Measurements from ENCODE around the gene WDR83. TPM values are rescaled to one million over a fixed set of nuclear protein-coding genes. Genes with fewer than 3 reads are reported as not detected.

The WDR83 gene
- total and polyA plus RNA-seq, 2 experiments from 2014 or later: 12.5 to 18.5 TPM

- Histone ChIP-seq H3K27me3 (ENCODE audit: insufficient read depth) (no peaks in the 10 kb centered on the region), H3K4me1 (ENCODE audit: insufficient read depth) (peaks cover 17% of the 10 kb centered on the region), H3F3A (replicated peaks; ENCODE audit: low read depth) (peaks cover 29% of the 10 kb centered on the region), H3K27ac (ENCODE audit: low read depth) (no peak overlapping the region), H3K79me2 (replicated peaks; ENCODE audit: insufficient read depth) (peaks cover 29% of the 10 kb centered on the region), H4K20me1 (replicated peaks; ENCODE audit: insufficient read depth) (0 out of 2 replicates have a peak, but pooled peaks cover 3% of the 10 kb centered on the region), H3K36me3 (ENCODE audit: insufficient read depth) (no peaks in the 10 kb centered on the region), H3K4me2 (peak overlapping the region; percentile 96), H3K9me2 (ENCODE audit: insufficient read depth) (no peaks in the 10 kb centered on the region), H3K4me3 (peak overlapping the region; percentile 98), H2AFZ (no peak overlapping the region)
- peaks cover 20% of the 10 kb centered on the region for H3K36me3 Mint-ChIP-seq (ENCODE audit: low read depth)
- no peak for TF ChIP-seq EZH2 (IDR thresholded peaks at IDR 0.05; ENCODE audit: low read depth, unreplicated experiment)
- no peak for TF ChIP-seq ZNF331 (CRISPR knock-in tag; IDR thresholded peaks at IDR 0.05; ENCODE audit: low read depth)
- no peak for TF ChIP-seq JUNB (IDR thresholded peaks at IDR 0.05; ENCODE audit: unreplicated experiment)
- TF ChIP-seq STAT1 (IDR thresholded peaks at IDR 0.05; ENCODE audit: unreplicated experiment): no peak
- no peak for TF ChIP-seq EZH2phosphoT487 (IDR thresholded peaks at IDR 0.05; ENCODE audit: unreplicated experiment)
- TF ChIP-seq REST (IDR thresholded peaks at IDR 0.05; ENCODE audit: unreplicated experiment): no peak
- no peak for TF ChIP-seq CREB1 (CRISPR knock-in tag; IDR thresholded peaks at IDR 0.05; ENCODE audit: low read depth)
- no peak for TF ChIP-seq ZNF114 (CRISPR knock-in tag; IDR thresholded peaks at IDR 0.05)
- TF ChIP-seq POLR2AphosphoS5 (IDR thresholded peaks at IDR 0.05; ENCODE audit: low read depth): no peak
- TF ChIP-seq ETS1 (IDR thresholded peaks at IDR 0.05): no peak
- no peak for TF ChIP-seq NANOG (IDR thresholded peaks at IDR 0.05; ENCODE audit: borderline replicate concordance)
- TF ChIP-seq CTCF (conservative IDR thresholded peaks at IDR 0.05; ENCODE audit: low read depth in 2 of 2): no peak
- no peak for TF ChIP-seq ZNF462 (CRISPR knock-in tag; IDR thresholded peaks at IDR 0.05)
- DNase-seq (ENCODE audit: low spot score): no peak
- no peaks in the 10 kb centered on the region; the same call in 2 of the 3 replicates for H3K9me3 Mint-ChIP-seq
- H3K4me1 Mint-ChIP-seq: peaks cover 29% of the 10 kb centered on the region
- peaks cover 34% of the 10 kb centered on the region for H3K27me3 Mint-ChIP-seq (ENCODE audit: insufficient read depth, low read depth, poor library complexity)
- H3K27ac Mint-ChIP-seq: peak overlapping the region; percentile 99; the same call in 1 of the 2 replicates
- no peak for ATAC-seq
- peak overlapping the region; percentile 97 for H3K4me3 Mint-ChIP-seq
These were observed 1.7 kb downstream of the WDR83 start for GRCh38 chr19:12668346-12668745.
